Fibroblast of gingiva (primary cell): ENCODE measurements around the gene ZNF543.
A peak's percentile ranks its signal among the peaks of the same experiment; 100 is the strongest.
"Not testable (repeated sequence)": the region's sequence is repeated elsewhere in the genome, so short reads cannot be mapped to it uniquely, and the experiment has no call there.

Experiments used
- DNase-seq: peaks from one replicate; pipeline ENCODE4 v3.0.0-alpha.2; 2011; ENCODE audit warnings: low read depth

ZNF543 gene

DNA sequence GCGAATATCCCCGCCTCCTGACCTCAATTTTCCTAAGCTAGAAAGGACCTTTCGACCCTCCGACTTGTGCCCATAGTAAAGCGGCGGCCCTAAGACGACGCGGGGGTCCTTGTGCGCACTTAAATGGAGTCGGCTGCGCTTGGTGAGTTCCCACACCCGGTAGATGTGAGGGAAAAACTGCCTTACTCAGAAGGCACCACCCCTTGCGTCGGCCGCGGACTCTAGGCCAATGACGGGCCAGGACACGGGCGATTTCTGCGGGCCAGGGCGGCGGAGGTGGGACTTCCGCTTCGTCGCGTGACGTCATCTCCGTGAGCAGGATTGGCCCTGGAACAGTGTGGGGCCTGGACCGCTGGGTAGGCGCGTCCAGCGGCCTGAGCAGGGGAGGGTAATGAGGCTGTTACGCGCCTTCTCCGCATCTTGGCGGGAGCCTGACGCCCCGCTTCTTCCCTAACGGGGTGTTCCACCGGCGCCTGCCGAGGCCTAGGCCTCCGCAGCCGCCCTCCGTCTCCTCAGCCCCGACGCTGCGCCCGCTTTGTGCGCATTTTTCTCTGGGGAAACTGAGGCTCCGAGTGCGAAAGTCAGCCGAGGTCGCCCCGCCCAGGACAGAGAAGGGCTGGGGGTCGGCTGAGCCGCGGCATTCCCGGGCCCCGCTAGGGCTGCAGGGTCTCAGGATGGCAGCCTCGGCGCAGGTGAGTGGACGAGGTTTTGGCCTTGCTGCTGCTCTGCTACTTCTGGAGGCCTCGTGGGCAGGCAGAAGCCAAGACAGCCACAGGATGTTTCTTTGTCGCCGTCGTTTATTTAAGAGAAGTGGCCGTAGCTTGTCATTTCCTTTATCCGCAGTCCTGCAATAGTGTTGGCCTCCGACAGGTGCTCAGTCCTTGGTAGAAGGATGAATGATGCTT, at the start of gene ZNF543:
Gene ZNF543 (plus strand): TSS at position 293 of the 905 bp plus-strand sequence. CDS start 382 bp downstream, at position 675.
- DNase-seq, result peak; percentile 95

DNA sequence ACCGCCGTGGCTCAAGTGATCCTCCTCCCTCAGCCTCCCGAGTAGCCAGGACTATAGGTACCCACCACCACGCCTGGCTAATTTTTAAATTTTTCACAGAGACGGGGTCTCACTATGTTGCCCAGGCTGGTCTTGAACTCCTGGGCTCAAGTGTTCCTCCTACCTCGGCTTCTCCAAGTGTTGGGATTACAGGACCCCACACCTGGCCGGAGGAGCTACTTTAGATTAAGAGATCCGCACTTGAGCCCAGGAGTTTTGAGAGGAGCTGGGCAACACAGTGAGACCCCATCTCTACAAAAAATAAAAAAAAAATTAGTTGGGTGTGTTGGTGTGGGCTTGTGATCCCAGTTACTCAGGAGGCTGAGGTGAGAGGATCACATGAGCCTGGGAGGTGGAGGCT, 49.0 kb upstream of the ZNF543 start:
- no peak for DNase-seq

- DNase-seq, result no peak
Measured at GRCh38 chr19:57273014-57273413, 47.3 kb upstream of the ZNF543 start.

DNA sequence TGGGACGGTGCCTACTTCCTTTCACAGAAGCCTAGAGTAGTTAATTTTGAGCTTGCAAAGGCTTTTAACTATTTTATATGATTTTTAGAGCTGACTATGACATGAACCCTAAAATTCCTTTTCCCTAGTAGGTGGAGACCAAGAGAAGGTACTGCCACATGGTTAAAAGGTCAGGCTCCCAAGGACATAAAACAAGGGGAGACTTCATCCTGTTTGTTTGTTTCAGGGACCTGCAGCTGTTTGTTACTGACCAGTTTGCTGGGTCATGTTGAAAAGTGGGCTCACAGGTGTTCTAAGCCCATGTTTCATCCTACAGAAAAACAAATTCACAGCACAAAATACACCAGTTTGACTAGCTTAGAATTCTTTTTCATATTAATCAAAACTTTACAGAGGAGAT, 43.8 kb upstream of the ZNF543 start:
- no peak for DNase-seq

GRCh38 chr19:57278481-57278880, 41.8 kb upstream of the ZNF543 start:
- not testable (repeated sequence) for DNase-seq

- peak; percentile 98 for DNase-seq
Measured at GRCh38 chr19:57279418-57280164, 40.7 kb upstream of the ZNF543 start.

GRCh38 chr19:57280165-57280961, 39.9 kb upstream of the ZNF543 start, which contains the start of gene ZNF460:
ZNF460 (plus strand) TSS chr19:57280485; CDS start chr19:57280807, 322 bp downstream.
- DNase-seq, result peak; percentile 98

DNA sequence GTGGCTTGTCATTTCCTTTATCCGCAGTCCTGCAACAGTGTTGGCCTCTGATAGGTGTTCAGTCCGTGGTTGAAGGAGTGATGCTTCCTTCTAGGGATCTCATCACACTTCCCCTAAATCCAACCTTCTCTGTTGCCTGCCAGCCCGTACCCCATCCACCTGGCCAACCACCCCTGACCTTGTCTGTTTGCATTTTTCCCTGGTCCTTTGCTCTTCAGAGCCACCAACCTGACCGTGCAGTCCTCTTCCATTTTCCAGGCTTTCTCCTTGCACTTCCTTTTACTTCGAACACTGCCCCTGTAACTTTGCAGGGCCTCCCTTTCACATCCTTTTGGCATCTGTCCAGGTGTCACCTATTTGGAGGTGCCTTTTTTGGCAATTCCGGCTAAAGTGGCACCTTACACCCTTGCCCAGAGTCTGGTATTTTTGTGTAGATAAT, 39.3 kb upstream of the ZNF543 start:
- DNase-seq, result no peak

DNA sequence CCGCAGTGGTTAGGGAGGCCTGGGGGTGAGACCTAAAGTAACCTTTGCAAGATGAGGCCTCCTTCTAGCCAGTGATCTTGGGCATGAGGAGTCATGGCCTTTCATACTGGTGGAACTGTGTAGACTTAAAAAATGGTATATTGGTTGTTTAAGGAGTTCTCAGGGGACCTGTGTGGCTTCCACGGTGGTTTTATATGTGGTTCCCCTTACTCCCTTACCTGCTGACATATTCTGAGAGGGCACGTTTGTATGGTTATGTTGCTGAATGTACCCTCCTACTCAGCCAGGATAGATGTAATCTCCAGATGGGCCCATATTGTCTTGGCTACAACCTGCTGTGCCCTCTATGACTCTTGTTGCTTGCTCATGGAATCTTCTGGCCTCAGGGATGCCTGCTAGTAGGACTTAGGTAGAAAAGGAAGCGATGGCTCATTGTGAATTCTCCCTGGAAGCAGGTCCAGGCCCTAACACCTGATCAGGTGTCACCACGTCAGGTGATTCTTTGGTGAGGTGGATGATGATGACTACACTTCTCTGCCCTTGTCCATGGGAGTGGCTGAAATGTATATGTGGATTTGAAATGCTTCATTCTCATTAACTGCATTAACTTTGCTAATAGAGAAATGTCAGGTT, 38.1 kb upstream of the ZNF543 start:
- no peak for DNase-seq

- no peak for DNase-seq
Measured at GRCh38 chr19:57288373-57288772, 31.9 kb upstream of the ZNF543 start.

DNA sequence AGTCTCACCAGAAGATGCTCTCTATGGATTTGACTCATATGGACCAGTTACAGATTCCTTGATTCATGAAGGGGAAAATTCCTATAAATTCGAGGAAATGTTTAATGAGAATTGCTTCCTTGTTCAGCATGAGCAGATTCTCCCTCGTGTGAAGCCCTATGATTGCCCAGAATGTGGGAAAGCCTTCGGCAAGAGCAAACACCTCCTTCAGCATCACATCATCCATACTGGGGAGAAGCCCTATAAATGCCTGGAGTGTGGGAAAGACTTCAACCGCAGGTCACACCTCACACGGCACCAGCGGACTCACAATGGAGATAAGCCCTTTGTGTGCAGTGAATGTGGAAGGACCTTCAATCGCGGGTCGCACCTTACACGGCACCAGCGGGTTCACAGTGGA, 29.3 kb upstream of the ZNF543 start:
- DNase-seq, result no peak

DNA sequence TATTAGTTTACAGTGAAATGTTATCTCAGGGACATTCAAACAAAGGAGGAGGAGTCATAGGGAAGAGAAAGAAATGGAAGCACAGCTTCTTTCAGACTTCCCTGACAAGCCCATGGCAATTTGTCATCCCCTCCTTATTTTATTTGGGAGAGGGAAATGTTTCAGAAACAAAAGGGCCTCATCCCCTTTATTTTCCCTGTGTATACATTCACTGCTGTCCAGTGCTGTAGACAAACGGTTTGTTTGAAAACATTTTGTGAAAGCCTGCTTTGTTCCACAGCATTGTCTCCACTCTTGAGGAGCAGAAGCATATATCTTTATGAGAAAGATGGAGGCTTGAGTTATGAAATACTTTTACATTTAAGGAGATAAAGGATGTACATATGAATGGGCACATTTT, 27.7 kb upstream of the ZNF543 start:
- DNase-seq, result no peak

GRCh38 chr19:57293719-57294118, 26.6 kb upstream of the ZNF543 start:
- DNase-seq, result no peak

DNA sequence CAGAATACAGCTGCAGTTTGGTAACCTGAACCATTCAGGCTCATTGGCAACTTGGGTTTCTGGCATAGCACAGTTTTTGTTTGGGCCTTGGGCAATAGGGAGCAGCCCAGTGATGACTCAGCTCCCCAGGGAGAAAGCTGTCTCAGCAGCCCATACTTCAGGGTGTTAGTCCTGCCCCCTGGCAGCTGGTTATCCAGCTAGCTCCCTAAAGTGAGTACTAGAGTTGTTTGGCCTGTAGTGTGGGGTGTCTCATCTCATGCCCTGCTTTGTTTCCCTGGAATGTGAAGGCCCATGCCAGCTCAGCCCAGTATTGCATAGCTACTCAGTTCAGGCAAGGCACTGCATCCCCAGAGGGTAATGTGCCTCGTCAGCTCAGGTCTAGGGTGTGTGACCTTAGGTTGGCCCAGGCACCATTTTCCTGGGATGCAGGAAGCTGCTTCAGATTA, 18.2 kb upstream of the ZNF543 start:
- DNase-seq, result peak; percentile 100

GRCh38 chr19:57302727-57303401, 17.4 kb upstream of the ZNF543 start:
- DNase-seq, result no peak

GRCh38 chr19:57305056-57305455, 15.2 kb upstream of the ZNF543 start:
- no peak for DNase-seq

GRCh38 chr19:57308514-57308913, 11.8 kb upstream of the ZNF543 start:
- no peak for DNase-seq

- DNase-seq, result no peak
Measured at GRCh38 chr19:57310792-57311191, 9.5 kb upstream of the ZNF543 start.

DNA sequence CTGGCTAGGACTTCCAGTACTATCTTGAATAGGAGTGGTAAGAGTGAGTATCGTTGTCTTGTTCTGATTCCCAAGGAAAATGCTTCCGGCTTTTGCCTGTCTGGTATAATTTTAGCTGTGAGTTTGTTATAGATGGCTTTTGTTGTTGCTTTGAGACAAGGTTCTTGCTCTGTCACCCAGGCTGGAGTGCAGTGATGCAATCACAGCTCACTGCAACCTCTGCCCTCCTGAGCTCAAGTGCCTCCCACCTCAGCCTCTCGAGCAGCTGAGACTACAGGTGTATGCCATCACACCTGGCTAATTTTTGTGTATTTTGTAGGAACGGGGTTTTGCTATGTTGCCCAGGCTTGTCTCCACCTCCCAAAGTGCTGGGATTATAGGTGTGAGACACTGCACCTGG, 6.1 kb upstream of the ZNF543 start:
- DNase-seq, result no peak

DNA sequence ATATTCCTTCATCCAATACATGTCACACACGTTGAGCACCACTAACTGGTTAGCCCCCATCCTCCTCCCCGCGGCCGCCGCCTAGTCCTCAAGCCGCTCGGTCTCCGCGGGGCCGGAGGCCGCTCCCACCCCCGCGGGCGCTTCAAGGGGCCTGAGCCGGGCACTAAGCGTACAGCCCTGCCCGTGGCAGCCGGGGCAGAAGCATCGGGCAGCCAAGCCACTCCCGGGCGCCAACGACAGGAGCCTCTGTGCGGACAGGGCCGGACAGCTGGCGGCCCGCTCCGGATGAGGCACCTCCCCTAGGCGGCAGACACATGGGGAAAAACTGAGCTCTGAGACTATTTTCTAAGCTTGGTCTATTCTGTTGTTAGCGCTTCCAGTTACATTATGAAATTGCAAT, 2.8 kb upstream of the ZNF543 start:
- no peak for DNase-seq

DNA sequence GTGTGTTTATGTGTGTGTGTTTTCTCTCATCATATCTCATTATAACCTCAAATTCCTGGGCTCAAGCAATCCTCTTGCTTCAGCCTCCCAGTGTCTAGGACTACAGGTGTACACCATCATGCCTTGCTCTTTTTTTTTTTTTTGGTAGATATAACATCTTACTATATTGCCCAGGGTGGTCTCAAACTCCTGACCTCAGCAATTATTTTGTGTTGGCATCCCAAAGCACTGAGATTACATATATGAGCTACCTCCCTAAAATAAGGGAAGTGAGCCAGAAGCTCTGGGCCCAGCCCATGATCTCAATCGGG, 448 bp upstream of the ZNF543 start:
- DNase-seq, result no peak
